Activated T-helper 1 cell treated with anti-CD3 and anti-CD28 coated beads, Interleukin-12 subunit alpha, Interleukin-12 subunit beta, Interleukin-2, Interleukin-4 antibody, amounts not matched to agents 30 ng/mL and 10 ng/mL and 1 ng/mL, durations not matched to agents 14 hours and 24 hours and 36 hours (primary cell): ENCODE measurements around the gene CTDSP1. TPM values are rescaled to one million over a fixed set of nuclear protein-coding genes. Genes with fewer than 3 reads are reported as not detected.

ENCODE experiments used
- DNase-seq: peaks from one replicate; pipeline ENCODE4 v3.0.0; 2021; ENCODE audit warnings: low spot score
- H3K27ac Mint-ChIP-seq: one replicate; pipeline ENCODE4 v1.8.0; 2021; ENCODE audit warnings: mild to moderate bottlenecking, mixed read lengths
- H3K27me3 Mint-ChIP-seq: one replicate; pipeline ENCODE4 v1.8.0; 2022; ENCODE audit warnings: mild to moderate bottlenecking, moderate library complexity, mixed read lengths; ENCODE audit not compliant: insufficient read depth
- H3K36me3 Mint-ChIP-seq: one replicate; pipeline ENCODE4 v1.8.0; 2021; ENCODE audit warnings: low read depth, mixed read lengths
- H3K4me1 Mint-ChIP-seq: one replicate; pipeline ENCODE4 v1.8.0; 2021; ENCODE audit warnings: low read depth, mixed read lengths
- H3K4me3 Mint-ChIP-seq: one replicate; pipeline ENCODE4 v1.8.0; 2021; ENCODE audit warnings: mild to moderate bottlenecking, moderate library complexity, mixed read lengths
- H3K9me3 Mint-ChIP-seq: one replicate; pipeline ENCODE4 v1.8.0; 2021; ENCODE audit warnings: mixed read lengths
- intact Hi-C: fragments of 100-400 bp; cut with micrococcal nuclease; formaldehyde crosslinking; loops from one replicate; pipeline ENCODE4 v1.15.1; 2024
- total RNA-seq: library from RNA; stranded (reverse); gene quantifications from 2 replicates; pipeline ENCODE4 v1.2.3, GENCODE V29; 2022

Gene CTDSP1
- total RNA-seq, 1 donor from 2014 or later, result 106 TPM

DNA sequence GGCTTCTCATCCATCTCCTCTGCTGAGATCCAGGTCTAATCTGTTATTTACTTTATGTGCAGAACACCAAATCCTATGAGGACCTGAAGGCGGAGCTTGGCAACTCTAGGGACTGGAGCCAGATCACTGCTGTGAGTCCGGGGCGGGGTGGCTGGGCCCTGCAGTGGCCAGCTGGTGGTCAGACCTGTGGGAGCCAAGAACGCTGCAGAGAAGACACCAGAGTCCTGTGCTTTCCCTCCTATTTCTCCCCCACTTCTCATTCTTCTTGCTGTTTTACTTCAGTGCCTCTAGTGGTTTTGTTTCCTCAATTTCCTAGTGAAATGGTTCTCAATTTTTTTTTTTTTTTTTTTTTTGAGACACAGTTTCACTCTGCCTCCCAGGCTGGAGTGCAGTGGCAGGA lies 38.9 kb downstream of the CTDSP1 start:
- H3K27me3 Mint-ChIP-seq, result no peaks in the 10 kb centered on the region
- DNase-seq, result no peak
- no peaks in the 10 kb centered on the region for H3K36me3 Mint-ChIP-seq
- no peaks in the 10 kb centered on the region for H3K9me3 Mint-ChIP-seq
- H3K27ac Mint-ChIP-seq, result no peak overlapping the region
- no peak overlapping the region for H3K4me3 Mint-ChIP-seq
- H3K4me1 Mint-ChIP-seq, result no peaks in the 10 kb centered on the region
- intact Hi-C loops, result no loop called here

GRCh38 chr2:218444692-218445357 lies 45.2 kb downstream of the CTDSP1 start:
- Mint-ChIP-seq H3K4me1 (peaks cover 5% of the 10 kb centered on the region), H3K4me3 (no peak overlapping the region), H3K9me3 (no peaks in the 10 kb centered on the region), H3K27me3 (no peaks in the 10 kb centered on the region), H3K36me3 (peaks cover 18% of the 10 kb centered on the region), H3K27ac (no peak overlapping the region)
- DNase-seq, result no peak
- intact Hi-C loops, result no loop called here

GRCh38 chr2:218445602-218446001 lies 45.9 kb downstream of the CTDSP1 start:
- H3K36me3 Mint-ChIP-seq, result peaks cover 24% of the 10 kb centered on the region

DNA sequence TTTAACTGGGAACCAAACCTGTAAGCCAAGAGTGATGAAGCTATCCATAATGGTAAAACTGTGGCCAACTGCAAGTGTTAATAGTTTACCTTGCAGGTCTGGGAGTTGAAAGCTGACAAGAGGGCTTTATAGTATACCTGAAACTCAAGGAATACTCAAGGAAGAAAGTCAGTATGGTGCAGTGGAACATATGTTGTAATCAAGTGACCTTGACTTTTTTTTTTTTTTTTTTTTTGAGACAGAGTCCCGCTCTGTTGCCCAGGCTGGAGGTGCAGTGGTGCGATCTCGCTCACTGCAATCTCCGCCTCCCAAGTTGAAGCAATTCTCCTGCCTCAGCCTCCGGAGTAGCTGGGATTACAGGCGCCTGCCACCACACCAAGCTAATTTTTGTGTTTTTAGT lies 46.9 kb downstream of the CTDSP1 start:
- intact Hi-C loops, result no loop called here
- DNase-seq, result no peak
- Mint-ChIP-seq H3K27ac (no peak overlapping the region), H3K4me1 (peaks cover 13% of the 10 kb centered on the region), H3K27me3 (no peaks in the 10 kb centered on the region), H3K4me3 (no peak overlapping the region), H3K36me3 (peaks cover 25% of the 10 kb centered on the region), H3K9me3 (no peaks in the 10 kb centered on the region)

More at GRCh38 chr2:218445602-218446001, 45.9 kb downstream of the CTDSP1 start:
- Mint-ChIP-seq H3K9me3 (no peaks in the 10 kb centered on the region), H3K27ac (no peak overlapping the region), H3K4me3 (no peak overlapping the region), H3K4me1 (peaks cover 13% of the 10 kb centered on the region), H3K27me3 (no peaks in the 10 kb centered on the region)
- no peak for DNase-seq
- intact Hi-C loops, result no loop called here

DNA sequence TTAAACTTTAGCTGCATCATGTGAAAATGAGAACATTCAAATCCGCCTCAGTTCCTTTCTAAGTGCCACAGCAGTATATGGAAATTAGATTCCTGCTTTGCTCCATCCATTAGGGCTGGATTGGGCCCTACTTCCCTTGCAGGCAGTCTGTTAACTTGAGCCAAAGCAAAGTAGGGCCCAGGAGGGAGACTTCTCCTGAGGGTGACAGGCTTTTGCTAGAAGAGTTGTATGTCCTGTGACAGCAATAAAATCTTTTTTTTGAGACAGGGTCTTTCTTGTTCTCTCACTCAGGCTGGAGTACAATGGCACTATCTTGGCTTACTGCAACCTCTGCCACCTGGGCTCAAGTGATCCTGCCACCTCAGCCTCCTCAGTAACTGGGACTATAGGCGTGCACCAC lies 47.4 kb downstream of the CTDSP1 start:
- no peaks in the 10 kb centered on the region for H3K9me3 Mint-ChIP-seq
- H3K27me3 Mint-ChIP-seq, result no peaks in the 10 kb centered on the region
- no peak for DNase-seq
- peaks cover 25% of the 10 kb centered on the region for H3K36me3 Mint-ChIP-seq
- intact Hi-C loops, result no loop called here
- H3K4me1 Mint-ChIP-seq, result peaks cover 13% of the 10 kb centered on the region
- H3K4me3 Mint-ChIP-seq, result no peak overlapping the region
- no peak overlapping the region for H3K27ac Mint-ChIP-seq

- H3K4me3 Mint-ChIP-seq, result no peak overlapping the region
- H3K9me3 Mint-ChIP-seq, result no peaks in the 10 kb centered on the region
- intact Hi-C loops, result no loop called here
- H3K4me1 Mint-ChIP-seq, result peaks cover 13% of the 10 kb centered on the region
- DNase-seq, result no peak
- H3K36me3 Mint-ChIP-seq, result peaks cover 26% of the 10 kb centered on the region
- peak overlapping the region; percentile 6 for H3K27ac Mint-ChIP-seq
- no peaks in the 10 kb centered on the region for H3K27me3 Mint-ChIP-seq
Measured at GRCh38 chr2:218448934-218449333, 49.3 kb downstream of the CTDSP1 start.

DNA sequence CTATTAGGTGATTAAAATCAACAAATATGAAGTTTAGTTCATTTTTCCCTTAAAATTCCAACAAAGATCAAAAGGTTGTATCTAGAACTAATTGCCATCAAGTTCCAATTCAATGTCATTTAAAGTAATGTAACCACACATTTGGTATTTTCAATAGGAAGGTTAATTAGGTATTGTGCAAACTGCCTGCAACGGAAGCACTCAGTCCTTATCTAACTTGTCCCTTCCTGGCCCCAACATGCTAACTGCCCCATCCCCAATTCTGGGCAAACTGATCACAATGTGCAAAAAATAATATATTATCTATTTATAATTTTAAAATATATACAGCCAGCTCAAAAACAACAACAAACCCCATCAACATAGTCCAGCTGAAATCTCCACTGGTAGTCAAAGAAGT lies 52.4 kb downstream of the CTDSP1 start:
- DNase-seq, result no peak
- H3K9me3 Mint-ChIP-seq, result peaks cover 8% of the 10 kb centered on the region
- H3K4me1 Mint-ChIP-seq, result peaks cover 13% of the 10 kb centered on the region
- H3K36me3 Mint-ChIP-seq, result peaks cover 44% of the 10 kb centered on the region
- H3K27ac Mint-ChIP-seq, result no peak overlapping the region
- H3K4me3 Mint-ChIP-seq, result no peak overlapping the region
- no peaks in the 10 kb centered on the region for H3K27me3 Mint-ChIP-seq
- intact Hi-C loops, result no loop called here

Other genes starting within 250 kb of the CTDSP1 start
- gene CXCR1, start 232.9 kb upstream of the CTDSP1 start, total RNA-seq, result not detected in 2 replicates
- gene ARPC2, start 182.7 kb upstream of the CTDSP1 start, total RNA-seq, result 507 and 509 TPM in 2 replicates
- gene GPBAR1, start 138.9 kb upstream of the CTDSP1 start, total RNA-seq, result 0.54 and 0.78 TPM in 2 replicates
- gene AAMP, start 129.7 kb upstream of the CTDSP1 start, total RNA-seq, result 88.0 and 90.2 TPM in 2 replicates
- gene PNKD, start 129.3 kb upstream of the CTDSP1 start, total RNA-seq, result 18.6 and 20.3 TPM in 2 replicates
- 66.2 and 70.5 TPM in 2 replicates for gene TMBIM1, start 107.4 kb upstream of the CTDSP1 start, total RNA-seq
- not detected in 2 replicates for gene CATIP, start 43.0 kb upstream of the CTDSP1 start, total RNA-seq
- 0.05 and 0.27 TPM in 2 replicates for gene SLC11A1, start 17.6 kb upstream of the CTDSP1 start, total RNA-seq
- gene VIL1, start 19.3 kb downstream of the CTDSP1 start, total RNA-seq, result not detected in 2 replicates
- 43.5 and 50.4 TPM in 2 replicates for gene USP37, start 168.5 kb downstream of the CTDSP1 start, total RNA-seq
- gene CNOT9, start 169.0 kb downstream of the CTDSP1 start, total RNA-seq, result 138 TPM in 2 replicates
- gene PLCD4, start 208.0 kb downstream of the CTDSP1 start, total RNA-seq, result 0.54 and 0.62 TPM in 2 replicates